Psoas muscle (tissue), 8 donors: ENCODE results near the gene NOL9. TPM values are rescaled to one million over a fixed set of nuclear protein-coding genes. Genes with fewer than 3 reads are reported as not detected.

Experiments used
- ATAC-seq, 4 donors: fragments of 200-7000 bp; cut with Tn5 transposase; one replicate each; pipeline ENCODE4 v1.9.1; 2020; ENCODE audit warnings: moderate library complexity in 3 of 4, mild to moderate bottlenecking in 2 of 4
- DNase-seq, 2 donors: peaks; one replicate each; pipeline ENCODE4 v3.0.0-alpha.2; 2020
- H3K27ac ChIP-seq: fragments of 200-600 bp; one replicate; pipeline ENCODE4 v1.8.0; 2022
- H3K27me3 ChIP-seq, 3 donors: fragments of 200-600 bp in 1 of 3; one replicate each; pipeline versions ENCODE4 v1.6.1 to v1.8.0; 2013 to 2022; ENCODE audit warnings: low read length in 2 of 3, mild to moderate bottlenecking in 2 of 3, moderate library complexity in 1 of 3; ENCODE audit not compliant: insufficient read depth in 3 of 3
- H3K36me3 ChIP-seq, 2 donors: fragments of 200-600 bp in 1 of 2; one replicate each; pipeline versions ENCODE4 v1.6.1 to v1.8.0; 2013 to 2022; ENCODE audit warnings: low read depth in 1 of 2, mild to moderate bottlenecking in 1 of 2, moderate library complexity in 1 of 2; ENCODE audit not compliant: insufficient read depth in 1 of 2
- H3K4me1 ChIP-seq: fragments of 200-600 bp; one replicate; pipeline ENCODE4 v1.8.0; 2022
- H3K4me3 ChIP-seq: fragments of 200-600 bp; one replicate; pipeline ENCODE4 v1.8.0; 2022; ENCODE audit warnings: mild to moderate bottlenecking
- H3K9me3 ChIP-seq: fragments of 200-600 bp; one replicate; pipeline ENCODE4 v1.8.0; 2022
- CTCF ChIP-seq: fragments of 200-600 bp; IDR thresholded peaks from one replicate; pipeline ENCODE4 v1.8.0; 2022; ENCODE audit warnings: antibody characterized with exemption
- WGBS, 3 donors: extraction: QIAGEN DNeasy Blood & Tissue Kit; methylation state at CpG; one replicate each; pipeline versions ENCODE4 v1.1.6 to v1.1.7; 2013; 5-methylcytosine and 5-hydroxymethylcytosine counted together
- intact Hi-C, 2 donors: fragments of 100-400 bp; cut with DNase I; formaldehyde crosslinking; loops; one replicate each; pipeline versions ENCODE4 v1.11.0 to v1.14.2; 2022
- polyA plus RNA-seq, 3 donors: library from polyadenylated mRNA; stranded (reverse); fragments of 200-250 nt; gene quantifications; one replicate each; pipeline ENCODE4 v1.2.3, GENCODE V29; 2013
- total RNA-seq, 4 donors: library from RNA; stranded (reverse); fragmentation: NEBNext Ultra II Directional in 2 of 4; extraction: Animal tissue kit (Norgen Biotek cat#: 25700) in 2 of 4; gene quantifications; one replicate each; pipeline versions ENCODE4 v1.2.1 to v1.2.4, GENCODE V29; 2021 to 2023
- donor health status: healthy with polysubstance abuse.
- donor health status: DM: no; HTN: no; CAD: no; lungs with moderate emphysema.
- donor health status: Bipolar disorder and iron deficiency.
- donor health status: healthy.
- donor health status: DM: yes; HTN: yes; CAD: no.
- donor health status: DM: no; HTN: no; CAD: no.
- donor health status: DM: no; HTN: no; CAD: no.
- donor health status: DM: yes; HTN: yes; CAD: no.

The NOL9 gene
- total and polyA plus RNA-seq, 7 donors = 5.0 to 26.1 (median 17.1) TPM

- Histone ChIP-seq H3K36me3 (no peaks in the 10 kb centered on the region), H3K27ac (peak overlapping the region; percentile 55), H3K27me3 (peaks cover 0 to 29% (median 4%) of the 10 kb centered on the region in 3 donors), H3K9me3 (no peaks in the 10 kb centered on the region), H3K4me1 (peaks cover 6% of the 10 kb centered on the region), H3K4me3 (peak overlapping the region; percentile 61)
- no peak for DNase-seq
- intact Hi-C loops = loop anchor here (2.0 to 5.0 kb wide), 3 partner anchors 39 to 162 kb away; no protein-coding TSS in a partner anchor
- no peak for ATAC-seq
- no peak for TF ChIP-seq CTCF
- WGBS, 3 donors = 8 to 11% (median 9%) methylated on average over 41 to 79 of the region's 80 CpGs
Observed at GRCh38 chr1:6485168-6486101, 68.9 kb downstream of the NOL9 start.

- H3K36me3 ChIP-seq = no peaks in the 10 kb centered on the region
- H3K27ac ChIP-seq = peak overlapping the region; percentile 55
- ATAC-seq (peak in 1 of 4 donors; percentile 23), DNase-seq (no peak)
- H3K4me3 ChIP-seq = peak overlapping the region; percentile 61
- 55 to 59% (median 56%) methylated on average over 5 to 13 of the region's 13 CpGs for WGBS, 3 donors
- H3K27me3 ChIP-seq = peaks cover 0 to 23% (median 4%) of the 10 kb centered on the region in 3 donors
- H3K9me3 ChIP-seq = no peaks in the 10 kb centered on the region
- intact Hi-C loops = loop anchor here in 1 of 2 donors (5.0 kb wide), 1 partner anchor 163 kb away; no protein-coding TSS in a partner anchor
- H3K4me1 ChIP-seq = no peaks in the 10 kb centered on the region
- no peak for TF ChIP-seq CTCF
Observed at GRCh38 chr1:6484826-6485167, 69.5 kb downstream of the NOL9 start.

GRCh38 chr1:6483761-6484117 lies 70.6 kb downstream of the NOL9 start:
- no peaks in the 10 kb centered on the region for H3K4me1 ChIP-seq
- ATAC-seq = no peak
- no peak for TF ChIP-seq CTCF
- peaks cover 0 to 23% (median 4%) of the 10 kb centered on the region in 3 donors for H3K27me3 ChIP-seq
- no peaks in the 10 kb centered on the region for H3K9me3 ChIP-seq
- H3K27ac ChIP-seq = no peak overlapping the region
- 85 to 93% (median 90%) methylated on average over 7 of the region's 7 CpGs for WGBS, 3 donors
- no peak overlapping the region for H3K4me3 ChIP-seq
- DNase-seq = no peak
- intact Hi-C loops = no loop called here
- no peaks in the 10 kb centered on the region for H3K36me3 ChIP-seq

GRCh38 chr1:6483017-6483760 lies 71.1 kb downstream of the NOL9 start:
- Histone ChIP-seq H3K27me3 (peaks cover 0 to 23% (median 4%) of the 10 kb centered on the region in 3 donors), H3K4me1 (no peaks in the 10 kb centered on the region), H3K27ac (no peak overlapping the region), H3K4me3 (no peak overlapping the region), H3K36me3 (no peaks in the 10 kb centered on the region), H3K9me3 (no peaks in the 10 kb centered on the region)
- no peak for ATAC-seq
- no peak for TF ChIP-seq CTCF
- WGBS, 3 donors = 78 to 85% (median 79%) methylated on average over 14 of the region's 14 CpGs
- no peak for DNase-seq
- intact Hi-C loops = no loop called here
